Stimulated activated CD8-positive, alpha-beta memory T cell treated with anti-CD3 and anti-CD28 coated beads, Interleukin-15, amount 100 ng/mL, for 24 hours (primary cell): Measurements from ENCODE around the gene OR52E2.
"Not testable (repeated sequence)": the region's sequence is repeated elsewhere in the genome, so short reads cannot be mapped to it uniquely, and the experiment has no call there.

Experiments used
- DNase-seq: peaks from one replicate; pipeline ENCODE4 v3.0.0-alpha.2; 2020; ENCODE audit warnings: low read depth

Gene OR52E2

DNA sequence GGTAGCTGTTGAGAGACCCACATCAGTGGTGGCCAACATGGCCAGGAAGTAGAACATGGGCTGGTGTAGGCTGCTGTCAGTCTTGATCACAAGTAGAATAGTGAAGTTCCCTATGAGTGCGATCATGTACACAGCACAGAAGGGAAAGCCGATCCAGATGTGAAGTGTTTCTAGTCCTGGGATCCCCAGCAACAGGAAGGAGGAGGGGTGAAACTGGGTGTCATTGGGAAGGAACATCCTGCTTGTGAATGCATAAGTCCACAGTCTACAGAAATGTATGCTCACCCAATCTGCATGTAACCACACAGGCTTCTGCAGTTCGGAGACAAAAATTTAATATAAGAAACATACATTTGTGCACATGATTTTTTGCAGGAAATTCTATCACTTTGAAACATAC, at the start of gene OR52E2:
TSS of gene OR52E2 (minus strand) at position 237 of the 400 bp plus-strand sequence. CDS start at position 237, 0 bp downstream.
- DNase-seq = no peak

DNA sequence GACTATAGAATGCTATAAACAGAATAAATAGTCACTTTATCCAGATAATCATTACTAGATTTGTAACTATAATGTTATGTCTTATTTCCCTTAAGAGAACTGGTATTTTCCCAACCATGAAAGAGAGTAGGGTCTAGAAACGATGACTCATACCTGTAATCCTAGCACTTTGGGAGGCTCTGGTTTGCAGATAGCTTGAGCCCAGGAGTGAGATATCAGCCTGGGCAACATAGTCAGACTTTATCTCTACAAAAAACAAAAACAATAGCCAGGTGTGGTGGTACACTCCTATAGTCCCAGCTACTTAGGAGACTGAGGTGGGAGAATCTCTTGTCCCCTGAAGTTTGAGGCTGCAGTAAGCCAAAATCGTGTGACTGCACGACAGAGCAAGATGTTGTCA, 47.9 kb upstream of the OR52E2 start:
- no peak for DNase-seq

DNA sequence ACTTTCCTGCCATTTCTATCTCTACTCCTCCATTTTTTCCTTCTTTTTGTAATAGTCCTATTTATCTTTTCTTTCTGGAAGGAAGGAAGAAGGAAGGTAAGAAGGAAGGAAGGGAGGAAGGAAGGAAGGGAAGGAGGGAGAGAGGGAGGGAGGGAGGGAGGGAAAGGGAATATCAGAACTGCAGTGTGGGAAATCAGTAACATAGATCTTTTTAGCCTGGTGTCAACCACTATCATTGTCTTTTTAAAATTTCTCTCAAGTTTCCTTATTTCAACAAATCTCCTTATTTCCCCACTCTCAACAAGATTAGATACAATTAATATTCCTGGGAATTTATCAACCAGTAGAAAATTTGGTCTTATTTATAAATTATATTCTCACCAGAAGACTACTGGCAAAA, 43.6 kb upstream of the OR52E2 start:
- no peak for DNase-seq

DNA sequence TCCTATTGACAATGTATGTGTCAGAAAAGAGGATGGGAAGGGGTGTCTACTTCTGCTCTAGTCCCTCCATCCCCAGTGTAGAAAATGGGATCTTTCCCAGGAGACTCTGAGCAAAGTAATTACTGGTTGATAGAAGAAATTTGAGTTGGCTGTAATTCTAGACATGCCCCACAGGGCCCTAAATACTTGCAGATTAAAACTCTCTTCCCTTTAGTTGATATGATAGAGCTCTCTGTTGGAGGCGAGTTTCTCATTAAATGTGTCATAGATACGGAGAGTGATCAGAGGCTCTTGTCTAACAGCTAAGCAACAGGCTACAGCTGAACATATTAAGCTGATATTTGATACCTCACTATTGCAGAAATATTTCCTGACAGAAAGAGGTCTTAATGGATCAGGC, 42.8 kb upstream of the OR52E2 start:
- no peak for DNase-seq

DNA sequence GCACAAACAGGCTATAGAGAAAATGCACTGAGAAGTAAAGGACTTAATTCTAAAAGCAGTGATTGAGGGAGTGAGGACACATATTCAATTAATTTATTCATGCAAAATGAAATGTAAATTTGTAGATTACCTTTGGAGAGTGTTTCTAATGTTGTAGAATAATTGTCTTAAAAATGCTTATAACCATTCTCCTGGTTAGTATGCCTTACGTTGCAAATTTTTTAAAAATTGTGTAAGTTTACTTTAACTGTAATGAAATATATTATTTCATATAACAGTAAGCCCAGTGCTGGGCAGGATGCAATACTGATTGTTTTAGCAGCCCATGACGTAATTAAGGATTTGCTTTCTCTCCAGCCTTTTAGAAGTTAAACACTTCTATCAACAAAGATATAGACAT, 36.6 kb upstream of the OR52E2 start:
- DNase-seq = no peak

DNA sequence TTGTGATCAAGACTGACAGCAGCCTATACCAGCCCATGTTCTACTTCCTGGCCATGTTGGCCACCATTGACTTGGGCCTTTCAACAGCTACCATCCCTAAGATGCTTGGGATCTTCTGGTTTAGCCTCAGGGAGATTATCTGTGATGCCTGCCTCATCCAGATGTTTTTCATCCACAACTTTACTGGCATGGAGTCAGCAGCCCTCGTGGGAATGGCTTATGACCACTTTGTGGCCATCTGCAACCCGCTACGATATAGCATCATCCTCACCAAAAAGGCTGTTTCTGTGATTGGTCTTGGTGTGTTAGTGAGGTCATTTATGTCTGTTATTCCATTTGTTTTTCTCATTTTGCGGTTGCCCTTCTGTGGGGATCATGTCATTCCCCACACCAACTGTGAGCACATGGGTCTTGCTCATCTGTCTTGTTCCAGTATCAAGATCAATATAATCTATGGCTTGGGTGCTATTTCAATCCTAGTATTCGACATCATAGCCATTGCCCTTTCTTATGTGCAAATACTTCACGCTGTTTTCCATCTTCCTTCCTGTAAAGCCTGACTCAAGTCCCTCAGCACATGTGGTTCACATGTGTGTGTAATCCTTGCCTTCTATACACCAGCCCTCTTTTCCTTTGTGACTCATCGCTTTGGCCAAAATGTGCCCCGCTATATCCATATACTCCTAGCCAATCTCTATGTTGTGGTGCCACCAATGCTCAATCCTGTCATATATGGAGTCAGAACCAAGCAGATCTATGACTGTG, 33.6 kb upstream of the OR52E2 start:
- DNase-seq = no peak

DNA sequence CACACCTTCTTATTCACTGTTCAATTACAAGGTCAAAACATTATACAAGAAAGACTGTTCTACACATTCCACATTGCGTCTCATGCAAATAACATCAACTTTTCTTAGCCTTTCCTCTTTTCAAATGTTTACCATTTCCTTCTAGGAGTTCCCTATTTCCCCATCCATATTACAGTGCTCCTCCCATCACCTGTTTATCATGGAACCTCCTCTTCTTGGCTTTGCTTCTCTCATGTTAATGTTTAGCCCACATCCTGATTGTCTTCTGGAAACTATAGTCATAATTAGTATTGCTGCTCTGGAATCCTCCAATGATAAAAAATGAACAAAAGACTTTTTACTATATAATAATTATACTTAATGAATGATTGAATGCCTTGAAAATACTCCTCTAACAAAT, 31.2 kb upstream of the OR52E2 start:
- no peak for DNase-seq

DNA sequence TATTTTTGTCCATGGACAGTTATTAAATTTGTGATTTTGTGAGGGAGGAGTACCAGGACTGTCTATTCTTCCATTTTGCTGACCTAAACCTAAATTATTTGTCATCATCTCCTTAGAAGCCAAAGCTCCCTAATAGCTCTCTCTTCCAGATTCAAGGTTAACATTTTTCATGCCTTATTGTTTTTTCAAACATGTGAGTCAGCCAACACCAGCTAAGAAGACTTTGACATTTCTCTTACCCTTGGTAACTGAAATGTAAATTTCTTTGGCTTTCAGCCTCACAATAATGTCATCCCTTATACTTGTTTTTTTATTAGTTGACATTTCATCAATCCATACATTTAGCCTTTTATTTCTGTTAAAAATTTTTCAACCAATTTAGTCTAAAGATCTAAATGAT, 29.1 kb upstream of the OR52E2 start:
- no peak for DNase-seq

DNA sequence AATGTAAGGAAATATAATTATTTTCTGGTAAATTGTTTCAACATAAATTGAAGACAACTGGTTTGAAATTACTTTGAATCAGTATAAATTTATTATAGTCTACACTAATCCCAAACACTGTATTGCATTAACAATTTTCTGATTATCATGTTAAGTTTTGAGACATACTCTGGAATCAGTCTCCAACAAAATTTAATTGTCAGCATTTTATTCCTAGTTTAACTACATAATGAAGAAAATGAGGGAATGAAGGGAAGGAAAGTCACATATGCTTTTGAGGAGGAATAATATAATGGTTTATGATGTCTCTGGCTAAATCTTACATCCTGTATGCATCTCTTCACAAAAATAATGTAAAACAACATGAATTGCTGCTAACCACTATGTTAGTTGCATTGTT, 24.2 kb upstream of the OR52E2 start:
- no peak for DNase-seq

DNA sequence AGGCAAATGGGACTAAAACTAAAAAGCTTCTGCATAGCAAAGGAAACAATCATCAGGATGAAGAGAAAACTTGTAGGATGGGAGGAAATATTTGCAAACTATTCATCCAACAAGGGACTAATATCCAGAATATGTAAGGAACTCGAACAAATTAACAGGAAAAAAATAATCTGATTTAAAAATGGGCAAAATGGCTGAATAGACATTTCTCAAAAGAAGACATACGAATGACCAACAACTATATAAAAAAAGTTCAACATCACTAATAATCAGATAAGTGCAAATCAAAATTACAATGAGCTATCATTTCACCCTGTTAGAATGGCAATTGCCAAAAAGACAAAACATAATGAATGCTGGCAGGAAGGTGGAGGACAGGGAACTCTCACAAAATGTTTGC, 22.0 kb upstream of the OR52E2 start:
- DNase-seq = no peak

DNA sequence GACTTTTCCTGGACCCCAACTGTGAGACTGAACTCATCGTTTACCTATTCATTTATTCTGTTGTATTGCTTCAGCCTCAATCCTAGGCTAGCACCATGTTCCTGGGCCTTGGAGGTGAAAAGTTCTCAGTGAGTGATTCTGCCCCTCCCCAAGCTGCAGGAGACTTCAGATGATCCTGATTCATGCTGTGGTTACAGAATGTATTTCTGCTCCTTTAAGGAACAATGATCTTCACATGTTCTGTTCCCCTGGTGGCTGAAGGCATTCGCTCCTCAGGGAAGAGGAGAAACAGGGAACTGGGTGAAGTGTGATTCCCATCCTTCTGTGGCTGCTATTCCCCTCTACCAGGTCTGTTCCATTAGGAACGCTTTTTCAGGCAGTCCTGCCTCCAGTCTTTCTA, 12.4 kb upstream of the OR52E2 start:
- DNase-seq = no peak

DNA sequence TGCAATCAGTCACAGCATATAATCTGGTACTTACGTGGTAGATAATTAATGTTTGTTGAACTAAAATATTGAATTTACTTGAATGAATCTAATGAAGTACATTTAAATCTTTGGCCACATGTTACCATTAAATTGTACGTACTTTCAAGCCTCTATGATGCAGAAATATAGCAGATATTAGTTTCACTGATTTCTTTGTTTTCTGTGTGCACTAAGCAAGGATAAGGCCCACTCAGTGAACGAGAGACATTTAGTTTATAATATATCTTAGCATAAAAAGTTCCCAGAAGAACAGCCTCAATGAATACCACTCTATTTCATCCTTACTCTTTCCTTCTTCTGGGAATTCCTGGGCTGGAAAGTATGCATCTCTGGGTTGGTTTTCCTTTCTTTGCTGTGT, 9.8 kb upstream of the OR52E2 start, which contains the start of gene OR52E1:
TSS of gene OR52E1 (plus strand) at position 301 of the 400 bp plus-strand sequence.
- DNase-seq = no peak

DNA sequence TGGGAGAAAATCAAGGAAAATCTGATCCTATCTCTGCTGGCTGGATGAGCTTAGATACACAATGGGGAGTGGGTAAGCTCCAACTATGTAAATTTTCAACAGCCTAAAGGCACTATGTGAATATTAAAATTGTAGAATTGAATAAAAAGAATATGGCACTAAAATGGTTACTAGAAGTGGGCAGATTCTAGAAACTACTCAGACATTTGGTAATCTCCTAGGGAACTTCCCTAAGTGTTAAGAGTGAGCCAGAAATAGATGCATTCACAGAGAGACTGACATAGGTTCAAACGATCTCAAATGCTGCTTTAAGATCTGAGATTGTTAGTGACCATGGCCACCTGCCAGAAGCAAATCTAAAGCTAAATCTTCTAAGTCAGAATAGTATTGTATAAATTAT, 5.6 kb upstream of the OR52E2 start:
- DNase-seq = no peak

DNA sequence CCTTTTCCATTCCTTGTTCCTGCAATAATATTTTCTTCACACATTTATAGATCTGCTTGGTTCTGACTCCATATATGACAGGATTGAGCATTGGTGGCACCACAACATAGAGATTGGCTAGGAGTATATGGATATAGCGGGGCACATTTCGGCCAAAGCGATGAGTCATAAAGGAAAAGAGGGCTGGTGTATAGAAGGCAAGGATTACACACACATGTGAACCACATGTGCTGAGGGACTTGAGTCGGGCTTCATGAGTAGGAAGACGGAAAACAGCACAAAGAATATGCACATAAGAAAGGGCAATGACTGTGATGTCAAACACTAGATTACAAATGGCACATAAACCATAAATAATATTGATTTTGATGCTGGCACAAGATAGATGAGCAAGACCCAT, 748 bp downstream of the OR52E2 start:
- DNase-seq = not testable (repeated sequence)

DNA sequence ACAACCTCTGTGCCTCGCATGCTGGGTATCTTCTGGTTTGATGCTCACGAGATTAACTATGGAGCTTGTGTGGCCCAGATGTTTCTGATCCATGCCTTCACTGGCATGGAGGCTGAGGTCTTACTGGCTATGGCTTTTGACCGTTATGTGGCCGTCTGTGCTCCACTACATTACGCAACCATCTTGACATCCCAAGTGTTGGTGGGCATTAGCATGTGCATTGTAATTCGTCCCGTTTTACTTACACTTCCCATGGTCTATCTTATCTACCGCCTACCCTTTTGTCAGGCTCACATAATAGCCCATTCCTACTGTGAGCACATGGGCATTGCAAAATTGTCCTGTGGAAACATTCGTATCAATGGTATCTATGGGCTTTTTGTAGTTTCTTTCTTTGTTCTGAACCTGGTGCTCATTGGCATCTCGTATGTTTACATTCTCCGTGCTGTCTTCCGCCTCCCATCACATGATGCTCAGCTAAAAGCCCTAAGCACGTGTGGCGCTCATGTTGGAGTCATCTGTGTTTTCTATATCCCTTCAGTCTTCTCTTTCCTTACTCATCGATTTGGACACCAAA, 12.6 kb downstream of the OR52E2 start:
- DNase-seq = no peak

DNA sequence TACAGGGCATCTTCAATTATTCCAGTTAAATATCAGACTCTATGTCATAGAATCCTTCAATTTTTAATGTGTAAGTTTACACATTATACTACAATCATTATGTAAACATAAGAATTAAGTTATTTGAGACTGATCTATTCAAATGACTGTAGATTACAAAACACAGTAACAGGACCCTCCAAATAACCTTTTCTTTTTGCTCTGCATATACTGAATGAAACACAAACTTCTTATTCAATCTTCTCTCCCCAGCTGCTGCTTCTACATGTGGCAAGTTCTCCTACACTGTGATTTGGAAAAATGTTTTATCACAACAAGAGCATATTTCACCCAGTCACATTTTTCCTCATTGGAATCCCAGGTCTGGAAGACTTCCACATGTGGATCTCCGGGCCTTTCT, 13.2 kb downstream of the OR52E2 start, which contains the start of gene OR52J3:
TSS of gene OR52J3 (plus strand) at position 301 of the 400 bp plus-strand sequence. CDS start at position 301, 0 bp downstream.
- no peak for DNase-seq

DNA sequence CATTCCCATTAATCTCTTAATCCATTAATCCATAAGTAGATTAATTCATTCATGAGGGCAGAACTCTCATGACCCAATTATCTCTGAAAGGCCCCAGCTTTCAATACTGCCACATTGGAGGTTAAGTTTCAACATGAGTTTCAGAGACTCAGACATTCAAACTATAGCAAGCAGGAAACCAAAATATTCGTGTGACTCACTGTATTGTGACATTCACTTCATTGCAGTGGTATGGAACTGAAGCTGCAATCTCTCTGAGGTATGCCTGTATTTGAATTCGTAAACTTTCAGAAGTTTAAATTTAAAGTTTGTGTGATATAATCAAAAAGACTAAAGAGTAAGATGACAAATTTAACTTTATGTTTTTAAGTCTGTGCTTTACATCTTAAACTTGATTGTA, 16.0 kb downstream of the OR52E2 start:
- no peak for DNase-seq

DNA sequence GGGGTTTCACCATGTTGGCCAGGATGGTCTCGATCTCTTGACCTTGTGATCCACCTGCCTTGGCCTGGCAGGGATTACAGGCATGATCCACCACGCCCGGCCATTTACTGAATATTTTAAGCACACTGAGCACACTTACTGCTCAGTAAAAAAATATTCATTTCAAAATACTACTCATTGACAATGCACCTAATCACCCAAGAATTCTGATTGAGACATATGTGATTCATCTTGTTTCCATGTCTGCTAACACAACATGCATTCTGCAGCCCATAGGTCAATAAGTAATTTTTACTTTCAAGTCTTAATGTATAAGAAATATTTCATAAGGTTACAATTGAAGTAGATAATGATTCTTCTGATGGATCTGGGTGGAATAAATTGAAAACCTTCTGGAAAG, 17.3 kb downstream of the OR52E2 start:
- DNase-seq = no peak

DNA sequence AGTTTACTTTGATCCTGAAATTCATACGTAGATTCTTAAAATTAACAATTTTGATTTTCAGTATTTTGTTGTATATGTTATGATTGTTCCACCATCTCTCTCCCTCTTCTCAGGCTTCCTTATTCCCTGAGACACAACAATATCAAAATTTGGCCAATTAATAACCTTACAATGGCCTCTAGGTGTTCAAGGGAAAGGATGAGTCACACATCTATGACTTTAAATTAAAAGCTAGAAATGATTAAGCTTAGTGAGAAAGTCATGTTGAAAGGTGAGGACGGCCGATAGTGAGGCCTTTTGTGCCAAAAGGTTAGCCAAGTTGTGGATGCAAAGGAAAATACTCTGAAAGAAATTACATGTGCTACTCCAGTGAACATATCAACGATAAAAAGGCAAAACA, 18.6 kb downstream of the OR52E2 start:
- DNase-seq = no peak

DNA sequence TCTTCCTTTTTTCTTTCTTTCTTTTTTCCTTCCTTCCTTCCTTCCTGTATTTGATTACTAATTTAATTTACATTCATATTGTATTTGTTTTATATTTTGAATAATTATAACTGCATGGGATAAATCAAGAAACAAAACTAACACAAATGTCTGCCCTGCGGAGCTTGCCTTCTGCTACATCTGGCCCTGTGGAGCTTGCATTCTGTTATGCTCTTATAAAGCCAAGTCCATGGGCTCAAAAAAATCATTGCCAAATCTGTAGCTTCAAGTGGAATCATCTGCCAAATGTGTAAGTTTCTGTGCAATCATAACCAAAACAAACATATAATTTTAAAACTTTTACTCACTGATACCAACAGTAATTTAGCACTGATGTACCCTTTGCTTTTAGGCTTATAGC, 21.1 kb downstream of the OR52E2 start:
- no peak for DNase-seq

DNA sequence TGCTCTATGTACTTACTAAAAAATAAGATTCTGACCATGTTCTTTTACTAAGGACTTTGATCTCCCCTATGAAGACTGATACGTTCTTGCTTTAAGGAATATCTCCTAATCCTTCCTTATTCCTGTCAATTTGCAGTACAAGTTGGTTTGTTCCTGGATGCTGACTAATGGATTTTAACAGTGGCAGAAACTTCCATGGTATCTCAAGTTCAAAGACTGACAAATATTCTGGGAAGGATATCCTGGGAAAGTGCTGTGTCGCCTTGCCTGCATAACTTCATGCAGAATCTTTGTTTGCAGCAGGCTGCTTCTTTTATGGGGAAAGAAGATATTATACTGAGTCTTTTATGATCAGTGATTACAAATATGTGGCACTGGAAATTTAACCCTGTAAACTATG, 21.5 kb downstream of the OR52E2 start:
- DNase-seq = no peak

DNA sequence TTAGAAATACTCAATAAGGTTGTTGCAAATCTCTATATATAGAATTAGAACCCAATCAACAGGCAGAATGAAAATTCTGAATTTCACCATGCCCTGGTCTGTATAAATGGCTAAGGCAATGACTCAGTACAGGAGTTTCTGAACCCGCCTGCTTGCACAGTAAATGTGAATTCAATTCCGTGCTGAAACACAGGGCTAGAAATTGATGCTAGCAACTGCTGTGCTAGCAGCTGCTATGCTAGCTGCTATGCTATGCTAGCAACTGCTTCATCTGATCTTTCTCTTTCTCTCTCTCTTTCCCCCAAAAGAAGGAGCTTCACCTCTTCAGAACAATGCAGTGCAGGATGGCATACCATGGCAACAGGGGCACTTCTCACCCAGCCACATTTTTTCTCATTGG, 22.8 kb downstream of the OR52E2 start:
- no peak for DNase-seq

DNA sequence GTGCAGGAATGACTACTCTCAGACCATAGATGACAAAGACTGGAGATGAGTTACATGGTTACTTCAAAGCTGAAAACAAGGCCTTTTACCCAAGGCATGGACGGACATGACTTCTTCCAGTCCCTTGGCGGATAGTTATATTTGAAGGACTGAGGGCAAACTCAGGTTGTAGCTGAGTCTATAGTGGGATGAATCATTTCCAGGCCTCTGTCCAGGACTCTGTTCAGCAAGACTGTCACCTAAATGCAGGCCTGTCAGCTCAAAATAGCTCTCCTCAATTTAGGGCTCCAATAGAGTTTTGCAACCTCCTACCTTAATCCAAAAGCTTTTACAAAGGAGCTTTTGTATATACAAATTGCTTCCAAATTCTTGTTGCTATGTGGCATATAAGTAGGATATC, 37.4 kb downstream of the OR52E2 start:
- no peak for DNase-seq

DNA sequence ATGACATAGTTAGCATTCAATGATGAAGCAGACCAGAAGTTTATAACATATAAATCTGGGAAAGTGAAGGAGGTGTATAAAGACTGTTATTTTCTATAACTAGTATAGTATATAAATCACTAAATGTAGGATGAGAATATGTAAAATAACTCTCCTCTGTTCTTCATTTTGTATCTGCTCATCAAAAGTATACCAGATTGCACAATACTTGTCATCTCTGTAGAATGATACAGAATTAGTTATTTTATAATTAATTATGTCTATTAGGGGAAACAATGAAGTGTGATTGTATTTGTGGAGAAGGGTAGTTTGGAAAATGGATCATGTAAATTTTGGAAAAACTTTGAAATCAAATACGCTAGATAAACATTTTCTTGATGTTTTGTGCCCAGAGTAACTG, 46.4 kb downstream of the OR52E2 start:
- no peak for DNase-seq
